Keratinocyte (primary cell): ENCODE data around the gene CLDN10.

Experiments
- EZH2 ChIP-seq: IDR thresholded peaks from one replicate; pipeline ENCODE4 v1.6.1; 2012; ENCODE audit warnings: inconsistent platforms, mild to moderate bottlenecking, low read length, moderate library complexity
- TF ChIP-seq, protein P1 (sequence below), 3 experiments: IDR thresholded peaks in 1 of 3; conservative IDR thresholded peaks in 1 of 3; optimal IDR thresholded peaks in 1 of 3; 2 replicates in 2 of 3; 3 replicates in 1 of 3; pipeline versions ENCODE3 to v1.5.1; 2011; ENCODE audit warnings: low read length in 3 of 3, mild to moderate bottlenecking in 3 of 3, moderate library complexity in 2 of 3, control low read depth in 1 of 3, inconsistent platforms in 1 of 3; ENCODE audit not compliant: insufficient read depth in 2 of 3; ENCODE audit errors: extremely low read depth in 1 of 3

DNA sequence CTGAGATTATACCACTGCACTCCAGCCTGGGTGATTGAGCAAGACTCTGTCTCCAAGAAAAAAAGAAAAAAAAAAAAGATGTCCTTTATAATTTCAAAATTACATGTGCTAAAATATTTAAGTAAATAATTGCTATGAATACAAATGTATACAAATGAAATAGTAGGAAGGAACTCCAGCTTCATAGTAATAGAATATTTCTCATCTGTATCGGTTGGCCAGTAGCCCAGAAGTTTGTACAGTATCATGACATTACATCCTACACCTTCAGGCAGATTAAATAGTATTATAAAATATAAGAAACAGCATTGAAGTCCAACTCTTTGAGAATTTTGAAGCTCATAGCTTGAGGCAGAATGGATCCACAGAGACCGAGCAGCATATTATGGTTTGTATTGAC is 36.5 kb upstream of the CLDN10 start:
- TF ChIP-seq EZH2 = no peak
- TF ChIP-seq, protein P1, sequence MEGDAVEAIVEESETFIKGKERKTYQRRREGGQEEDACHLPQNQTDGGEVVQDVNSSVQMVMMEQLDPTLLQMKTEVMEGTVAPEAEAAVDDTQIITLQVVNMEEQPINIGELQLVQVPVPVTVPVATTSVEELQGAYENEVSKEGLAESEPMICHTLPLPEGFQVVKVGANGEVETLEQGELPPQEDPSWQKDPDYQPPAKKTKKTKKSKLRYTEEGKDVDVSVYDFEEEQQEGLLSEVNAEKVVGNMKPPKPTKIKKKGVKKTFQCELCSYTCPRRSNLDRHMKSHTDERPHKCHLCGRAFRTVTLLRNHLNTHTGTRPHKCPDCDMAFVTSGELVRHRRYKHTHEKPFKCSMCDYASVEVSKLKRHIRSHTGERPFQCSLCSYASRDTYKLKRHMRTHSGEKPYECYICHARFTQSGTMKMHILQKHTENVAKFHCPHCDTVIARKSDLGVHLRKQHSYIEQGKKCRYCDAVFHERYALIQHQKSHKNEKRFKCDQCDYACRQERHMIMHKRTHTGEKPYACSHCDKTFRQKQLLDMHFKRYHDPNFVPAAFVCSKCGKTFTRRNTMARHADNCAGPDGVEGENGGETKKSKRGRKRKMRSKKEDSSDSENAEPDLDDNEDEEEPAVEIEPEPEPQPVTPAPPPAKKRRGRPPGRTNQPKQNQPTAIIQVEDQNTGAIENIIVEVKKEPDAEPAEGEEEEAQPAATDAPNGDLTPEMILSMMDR (optimal IDR thresholded peaks at IDR 0.05 in 1 of 3, IDR thresholded peaks at IDR 0.05 in 1 of 3, conservative IDR thresholded peaks at IDR 0.05 in 1 of 3; ENCODE audit: extremely low read depth in 1 of 3, insufficient read depth in 2 of 3, low read length in 3 of 3) = no peak
